HG03135 (cell line): ENCODE data around the gene FOXP1.
A peak's percentile ranks its signal among the peaks of the same experiment; 100 is the strongest.

ENCODE experiments used
- ATAC-seq: cut with Tn5 transposase; IDR thresholded peaks from one replicate; pipeline ENCODE4 v1.9.1; 2021; ENCODE audit warnings: mild to moderate bottlenecking, moderate library complexity; ENCODE audit not compliant: unreplicated experiment

The FOXP1 gene

GRCh38 chr3:71140477-71140876, 443.1 kb downstream of the FOXP1 start:
- no peak for ATAC-seq

GRCh38 chr3:71139496-71139895, 444.0 kb downstream of the FOXP1 start:
- no peak for ATAC-seq

GRCh38 chr3:71138410-71138809, 445.1 kb downstream of the FOXP1 start:
- ATAC-seq, result no peak

- no peak for ATAC-seq
Observed at GRCh38 chr3:71136276-71136675, 447.3 kb downstream of the FOXP1 start.

- ATAC-seq, result no peak
Observed at GRCh38 chr3:71135373-71136088, 448.0 kb downstream of the FOXP1 start.

- ATAC-seq, result no peak
Observed at GRCh38 chr3:71134521-71134920, 449.0 kb downstream of the FOXP1 start.

- ATAC-seq, result no peak
Observed at GRCh38 chr3:71133865-71134264, 449.7 kb downstream of the FOXP1 start.

- no peak for ATAC-seq
Observed at GRCh38 chr3:71132995-71133730, 450.4 kb downstream of the FOXP1 start.

GRCh38 chr3:71131375-71132314, 451.9 kb downstream of the FOXP1 start:
- ATAC-seq, result no peak

- peak; percentile 83 for ATAC-seq
Observed at GRCh38 chr3:71130471-71131374, 452.8 kb downstream of the FOXP1 start.

GRCh38 chr3:71129611-71130431, 453.7 kb downstream of the FOXP1 start:
- ATAC-seq, result no peak

- ATAC-seq, result no peak
Observed at GRCh38 chr3:71128961-71129360, 454.6 kb downstream of the FOXP1 start.

GRCh38 chr3:71127844-71128243, 455.7 kb downstream of the FOXP1 start:
- no peak for ATAC-seq

GRCh38 chr3:71127052-71127831, 456.3 kb downstream of the FOXP1 start:
- ATAC-seq, result no peak

GRCh38 chr3:71125738-71126137, 457.8 kb downstream of the FOXP1 start:
- ATAC-seq, result no peak

- ATAC-seq, result no peak
Observed at GRCh38 chr3:71124048-71124447, 459.5 kb downstream of the FOXP1 start.

GRCh38 chr3:71122641-71123040, 460.9 kb downstream of the FOXP1 start:
- ATAC-seq, result no peak

- ATAC-seq, result no peak
Observed at GRCh38 chr3:71121429-71122167, 461.9 kb downstream of the FOXP1 start.
